ENCODE data around the gene PDGFD. TPM values are rescaled to one million over a fixed set of nuclear protein-coding genes. Genes with fewer than 3 reads are reported as not detected.

The PDGFD gene
- total RNA-seq, 1 experiment from 2014 or later = 2.6 TPM

- Mint-ChIP-seq H3K27me3 (ENCODE audit: low read depth) (no peaks in the 10 kb centered on the region; the same call in 1 of the 2 replicates), H3K36me3 (no peaks in the 10 kb centered on the region), H3K4me3 (no peak within 1 kb of the TSS), H3K27ac (no peak within 1 kb of the TSS; the same call in 1 of the 2 replicates), H3K4me1 (no peaks in the 10 kb centered on the region), H3K9me3 (peaks cover 2% of the 10 kb centered on the region; the same call in 1 of the 2 replicates)
- CTCF ChIA-PET = no interaction called here
- POLR2A ChIA-PET = no interaction called here
- ATAC-seq (no peak), DNase-seq (ENCODE audit: low spot score) (no peak)
- TF ChIP-seq ESRRA (CRISPR knock-in tag; IDR thresholded peaks at IDR 0.05; ENCODE audit: borderline replicate concordance) (no peak), ATF3 (CRISPR knock-in tag; conservative IDR thresholded peaks at IDR 0.05) (no peak), ZSCAN18 (CRISPR knock-in tag; IDR thresholded peaks at IDR 0.05) (no peak), PRDM15 (CRISPR knock-in tag; IDR thresholded peaks at IDR 0.05) (no peak)
Observed at GRCh38 chr11:104036588-104036987, 127.4 kb downstream of the PDGFD start, which contains the start of gene DDI1. DDI1 (plus strand) TSS chr11:104036640; CDS start chr11:104036823, 183 bp downstream.

GRCh38 chr11:104033561-104033960, 130.4 kb downstream of the PDGFD start:
- Mint-ChIP-seq H3K27ac (no peak overlapping the region), H3K36me3 (no peaks in the 10 kb centered on the region), H3K9me3 (peaks cover 14% of the 10 kb centered on the region), H3K4me1 (no peaks in the 10 kb centered on the region), H3K4me3 (no peak overlapping the region), H3K27me3 (ENCODE audit: low read depth) (no peaks in the 10 kb centered on the region; the same call in 1 of the 2 replicates)
- ChIA-PET POLR2A (no interaction called here), CTCF (no interaction called here)
- ATAC-seq (no peak), DNase-seq (ENCODE audit: low spot score) (no peak)
- TF ChIP-seq MLX (CRISPR knock-in tag; IDR thresholded peaks at IDR 0.05) (no peak), ATF6 (CRISPR knock-in tag; IDR thresholded peaks at IDR 0.05) (no peak), JUN (CRISPR knock-in tag; IDR thresholded peaks at IDR 0.05) (no peak), IRF1 (CRISPR knock-in tag; IDR thresholded peaks at IDR 0.05) (no peak), FOXJ3 (CRISPR knock-in tag; IDR thresholded peaks at IDR 0.05; ENCODE audit: borderline replicate concordance) (no peak), GTF2I (CRISPR knock-in tag; conservative IDR thresholded peaks at IDR 0.05) (no peak), ZNF671 (CRISPR knock-in tag; IDR thresholded peaks at IDR 0.05) (no peak), NR3C1 (CRISPR knock-in tag; conservative IDR thresholded peaks at IDR 0.05; ENCODE audit: low read depth) (no peak), NFYB (CRISPR knock-in tag; conservative IDR thresholded peaks at IDR 0.05; ENCODE audit: low read depth) (no peak), CBFB (CRISPR knock-in tag; IDR thresholded peaks at IDR 0.05; ENCODE audit: low read depth) (no peak), AFF4 (CRISPR knock-in tag; IDR thresholded peaks at IDR 0.05; ENCODE audit: borderline replicate concordance) (no peak), CDX4 (CRISPR knock-in tag; IDR thresholded peaks at IDR 0.05; ENCODE audit: borderline replicate concordance) (no peak), USF1 (CRISPR knock-in tag; IDR thresholded peaks at IDR 0.05) (no peak), IRF2 (CRISPR knock-in tag; IDR thresholded peaks at IDR 0.05; ENCODE audit: borderline replicate concordance, low read depth) (no peak), FOXP1 (CRISPR knock-in tag; IDR thresholded peaks at IDR 0.05; ENCODE audit: borderline replicate concordance) (no peak), ATF1 (CRISPR knock-in tag; IDR thresholded peaks at IDR 0.05) (no peak)

Data from WTC11 (cell line).